ENCODE measurements around the gene ODAPH. TPM values are rescaled to one million over a fixed set of nuclear protein-coding genes. Genes with fewer than 3 reads are reported as not detected.
"Not testable (repeated sequence)": the region's sequence is repeated elsewhere in the genome, so short reads cannot be mapped to it uniquely, and the experiment has no call there.

Gene ODAPH, protein sequence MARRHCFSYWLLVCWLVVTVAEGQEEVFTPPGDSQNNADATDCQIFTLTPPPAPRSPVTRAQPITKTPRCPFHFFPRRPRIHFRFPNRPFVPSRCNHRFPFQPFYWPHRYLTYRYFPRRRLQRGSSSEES
- polyA plus RNA-seq (2013, experiment 1 of 4) = not detected
- polyA plus RNA-seq (2013, experiment 2 of 4) = not detected
- polyA plus RNA-seq (2013, experiment 3 of 4) = not detected
- polyA plus RNA-seq (2013, experiment 4 of 4) = not detected

DNA sequence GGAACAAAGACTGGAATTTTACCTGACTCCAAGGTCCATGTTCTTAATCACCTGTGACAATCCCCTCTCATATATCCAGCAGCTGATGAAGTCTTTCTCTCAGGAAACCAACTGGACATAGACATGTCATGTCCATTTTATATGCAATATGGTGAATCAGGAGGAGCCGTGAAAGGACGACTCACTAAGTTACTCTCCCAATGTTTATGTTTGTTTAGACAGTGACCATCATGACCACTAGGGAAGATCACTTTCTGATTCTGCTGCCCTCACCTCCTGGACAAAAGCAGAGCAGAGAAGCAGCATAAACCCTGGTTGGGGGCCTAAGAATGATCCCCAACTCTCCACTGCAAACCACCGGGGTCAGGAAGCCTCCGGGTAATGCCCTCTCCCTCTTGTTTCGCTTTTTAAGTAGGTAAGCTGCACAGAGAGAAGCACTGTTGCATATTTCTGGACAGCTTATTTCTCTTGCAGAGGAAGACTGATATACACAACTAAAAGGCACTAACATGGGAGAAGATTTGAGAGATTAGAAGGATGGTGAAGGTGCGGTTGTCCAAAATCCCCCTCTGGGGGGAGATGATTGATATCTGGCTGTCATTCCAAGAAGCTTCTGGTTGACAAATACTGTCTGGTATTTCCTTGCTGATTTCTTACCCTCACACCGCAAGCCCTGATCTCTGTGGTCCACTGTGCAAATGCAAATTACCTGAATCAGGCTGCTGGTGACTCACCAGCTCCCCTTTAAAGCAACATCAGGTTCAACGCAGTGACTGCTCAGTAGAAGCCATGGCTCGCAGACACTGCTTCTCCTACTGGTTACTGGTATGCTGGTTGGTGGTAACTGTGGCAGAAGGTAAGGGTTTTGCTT, at the start of gene ODAPH:
Gene ODAPH, plus strand, starts transcription at position 773 of the 871 bp plus-strand sequence. Its CDS starts 17 bp downstream, at position 790.
- no peaks in the 10 kb centered on the region for H3K27me3 ChIP-seq (ENCODE audit: control insufficient read depth, insufficient read depth, low read length, poor library complexity, severe bottlenecking)
- H3K27ac ChIP-seq (ENCODE audit: insufficient read depth, low read depth, low read length, poor library complexity, severe bottlenecking) = no peak within 1 kb of the TSS
- no peak within 1 kb of the TSS for H3K4me3 ChIP-seq (ENCODE audit: insufficient read depth, low read depth, low read length)
- H3K4me1 ChIP-seq (ENCODE audit: control insufficient read depth, insufficient read depth, low read length) = no peaks in the 10 kb centered on the region
- H3K9me3 ChIP-seq (ENCODE audit: control insufficient read depth, low read length) = no peaks in the 10 kb centered on the region
- WGBS, 2 experiments = 74 to 81% methylated on average over 9 of the region's 9 CpGs
- no peaks in the 10 kb centered on the region for H3K36me3 ChIP-seq (ENCODE audit: control insufficient read depth, insufficient read depth, low read length)

DNA sequence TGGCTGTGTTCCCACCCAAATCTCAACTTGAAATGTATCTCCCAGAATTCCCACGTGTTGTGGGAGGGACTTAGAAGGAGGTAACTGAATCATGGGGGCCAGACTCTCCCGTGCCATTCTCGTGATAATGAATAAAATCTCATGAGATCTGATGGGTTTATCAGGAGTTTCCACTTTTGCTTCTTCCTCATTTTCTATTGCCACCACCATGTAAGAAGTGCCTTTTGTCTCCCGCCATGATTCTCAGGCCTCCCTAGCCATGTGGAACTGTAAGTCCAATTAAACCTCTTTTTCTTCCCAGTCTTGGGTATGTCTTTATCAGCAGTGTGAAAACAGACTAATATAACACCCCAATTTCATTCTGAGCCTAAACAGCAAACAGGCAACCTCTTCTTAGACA, 46.3 kb upstream of the ODAPH start:
- H3K9me3 ChIP-seq (ENCODE audit: control insufficient read depth, low read length); H3K4me3 ChIP-seq (ENCODE audit: insufficient read depth, low read depth, low read length); H3K27ac ChIP-seq (ENCODE audit: insufficient read depth, low read depth, low read length, poor library complexity, severe bottlenecking); H3K27me3 ChIP-seq (ENCODE audit: control insufficient read depth, insufficient read depth, low read length, poor library complexity, severe bottlenecking); H3K36me3 ChIP-seq (ENCODE audit: control insufficient read depth, insufficient read depth, low read length): not testable (repeated sequence)
- 93 to 94% methylated on average over 4 of the region's 4 CpGs for WGBS, 2 experiments
- H3K4me1 ChIP-seq (ENCODE audit: control insufficient read depth, insufficient read depth, low read length) = peaks cover 10% of the 10 kb centered on the region

DNA sequence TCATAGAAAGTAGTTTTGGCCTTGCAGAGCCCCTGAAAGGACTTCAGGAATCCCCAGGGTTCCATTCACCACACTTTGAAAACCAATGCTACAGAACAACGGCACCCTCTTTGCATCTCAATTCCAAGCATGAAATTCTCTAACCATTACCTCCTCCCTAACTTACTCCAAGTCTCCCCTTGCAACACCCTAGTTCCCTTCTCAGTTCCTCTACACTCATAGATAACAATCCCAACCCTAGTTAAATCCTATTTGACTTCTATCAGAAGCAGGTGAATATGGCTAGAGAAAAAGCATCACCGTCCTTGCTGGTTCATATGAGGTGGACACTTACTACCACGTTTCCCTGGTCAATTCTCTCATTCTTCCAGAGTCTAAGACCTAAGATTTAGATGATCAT, 44.0 kb upstream of the ODAPH start:
- Histone ChIP-seq H3K4me1 (ENCODE audit: control insufficient read depth, insufficient read depth, low read length) (peaks cover 15% of the 10 kb centered on the region), H3K4me3 (ENCODE audit: insufficient read depth, low read depth, low read length) (no peak overlapping the region), H3K27ac (ENCODE audit: insufficient read depth, low read depth, low read length, poor library complexity, severe bottlenecking) (no peak overlapping the region), H3K27me3 (ENCODE audit: control insufficient read depth, insufficient read depth, low read length, poor library complexity, severe bottlenecking) (no peaks in the 10 kb centered on the region), H3K9me3 (ENCODE audit: control insufficient read depth, low read length) (no peaks in the 10 kb centered on the region), H3K36me3 (ENCODE audit: control insufficient read depth, insufficient read depth, low read length) (no peaks in the 10 kb centered on the region)
- 19 to 21% methylated on average over 3 of the region's 3 CpGs for WGBS, 2 experiments

DNA sequence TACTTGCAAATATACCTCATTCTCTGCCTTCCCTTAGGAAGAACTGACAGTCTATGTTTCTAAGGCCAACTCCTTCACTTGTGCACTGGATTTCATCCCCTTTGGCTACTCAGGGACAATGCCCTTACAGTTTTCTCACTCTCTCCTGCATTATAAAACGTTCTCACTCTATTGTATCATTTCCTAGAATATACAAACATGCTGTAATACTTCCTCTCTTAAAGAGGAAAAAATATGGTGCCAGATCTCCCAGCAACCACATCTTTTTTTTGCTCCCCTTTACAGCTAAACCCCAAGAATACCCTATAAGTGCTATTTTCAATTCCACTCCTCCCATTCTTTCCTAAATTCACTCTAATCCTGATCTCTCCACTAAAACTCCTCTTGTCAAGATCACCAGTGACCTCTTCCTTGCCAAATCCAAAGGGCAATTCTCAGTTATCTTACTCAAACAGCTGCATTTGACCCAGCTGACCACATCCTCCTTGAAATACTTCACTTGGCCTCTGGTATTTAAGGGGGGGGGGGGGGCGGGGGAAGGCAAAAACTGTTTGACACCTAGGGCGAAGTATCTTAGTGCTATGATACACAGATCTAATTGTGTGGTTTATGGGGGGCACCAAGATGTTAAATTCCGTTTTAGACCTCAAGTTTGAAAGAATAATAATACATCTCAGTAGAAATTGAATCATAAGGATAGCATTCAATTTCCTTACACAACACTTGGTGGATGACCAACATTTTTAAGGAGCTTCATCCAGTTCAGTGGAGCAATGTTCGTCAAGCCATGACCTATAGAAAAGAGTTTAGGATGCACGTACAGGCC, 43.3 kb upstream of the ODAPH start:
- Histone ChIP-seq H3K27ac (ENCODE audit: insufficient read depth, low read depth, low read length, poor library complexity, severe bottlenecking) (no peak overlapping the region), H3K4me3 (ENCODE audit: insufficient read depth, low read depth, low read length) (peak overlapping the region; percentile 52), H3K36me3 (ENCODE audit: control insufficient read depth, insufficient read depth, low read length) (peaks cover 6% of the 10 kb centered on the region), H3K9me3 (ENCODE audit: control insufficient read depth, low read length) (no peaks in the 10 kb centered on the region), H3K27me3 (ENCODE audit: control insufficient read depth, insufficient read depth, low read length, poor library complexity, severe bottlenecking) (no peaks in the 10 kb centered on the region), H3K4me1 (ENCODE audit: control insufficient read depth, insufficient read depth, low read length) (peaks cover 15% of the 10 kb centered on the region)
- WGBS, 2 experiments = 33 to 36% methylated on average over 5 of the region's 6 CpGs

DNA sequence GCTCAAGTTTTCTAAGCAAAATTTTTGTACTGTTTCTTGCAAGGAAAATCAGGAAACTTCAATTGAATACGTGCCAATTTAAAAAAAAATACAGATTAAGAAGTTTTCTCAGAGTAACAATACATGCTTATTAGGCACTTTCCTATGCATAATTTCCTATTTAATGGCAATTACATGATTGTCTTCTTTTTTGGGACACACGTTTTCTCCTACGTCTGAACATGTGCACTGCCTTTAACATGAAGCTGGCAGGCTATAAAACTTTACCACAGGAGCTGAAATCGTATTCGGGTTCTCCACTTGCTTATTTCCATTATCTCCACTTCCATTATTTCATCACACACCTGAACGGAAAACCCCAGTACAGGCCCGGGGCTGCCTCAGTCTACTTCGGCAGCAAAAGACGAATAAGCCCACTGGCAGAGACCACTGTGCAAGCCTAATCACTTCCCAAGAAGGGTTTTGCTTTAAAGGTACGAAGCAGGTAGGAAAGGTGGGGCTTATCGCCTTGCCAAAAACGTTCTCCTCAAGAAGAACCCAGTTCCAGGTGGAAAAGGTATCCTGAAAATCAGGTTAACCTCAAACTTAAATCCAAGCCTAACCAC, 42.2 kb upstream of the ODAPH start:
- Histone ChIP-seq H3K27ac (ENCODE audit: insufficient read depth, low read depth, low read length, poor library complexity, severe bottlenecking) (no peak overlapping the region), H3K36me3 (ENCODE audit: control insufficient read depth, insufficient read depth, low read length) (peaks cover 9% of the 10 kb centered on the region), H3K27me3 (ENCODE audit: control insufficient read depth, insufficient read depth, low read length, poor library complexity, severe bottlenecking) (no peaks in the 10 kb centered on the region), H3K4me1 (ENCODE audit: control insufficient read depth, insufficient read depth, low read length) (peaks cover 15% of the 10 kb centered on the region), H3K9me3 (ENCODE audit: control insufficient read depth, low read length) (no peaks in the 10 kb centered on the region), H3K4me3 (ENCODE audit: insufficient read depth, low read depth, low read length) (peak overlapping the region; percentile 52)
- WGBS, 2 experiments = 3 to 6% methylated on average over 11 to 12 of the region's 12 CpGs

DNA sequence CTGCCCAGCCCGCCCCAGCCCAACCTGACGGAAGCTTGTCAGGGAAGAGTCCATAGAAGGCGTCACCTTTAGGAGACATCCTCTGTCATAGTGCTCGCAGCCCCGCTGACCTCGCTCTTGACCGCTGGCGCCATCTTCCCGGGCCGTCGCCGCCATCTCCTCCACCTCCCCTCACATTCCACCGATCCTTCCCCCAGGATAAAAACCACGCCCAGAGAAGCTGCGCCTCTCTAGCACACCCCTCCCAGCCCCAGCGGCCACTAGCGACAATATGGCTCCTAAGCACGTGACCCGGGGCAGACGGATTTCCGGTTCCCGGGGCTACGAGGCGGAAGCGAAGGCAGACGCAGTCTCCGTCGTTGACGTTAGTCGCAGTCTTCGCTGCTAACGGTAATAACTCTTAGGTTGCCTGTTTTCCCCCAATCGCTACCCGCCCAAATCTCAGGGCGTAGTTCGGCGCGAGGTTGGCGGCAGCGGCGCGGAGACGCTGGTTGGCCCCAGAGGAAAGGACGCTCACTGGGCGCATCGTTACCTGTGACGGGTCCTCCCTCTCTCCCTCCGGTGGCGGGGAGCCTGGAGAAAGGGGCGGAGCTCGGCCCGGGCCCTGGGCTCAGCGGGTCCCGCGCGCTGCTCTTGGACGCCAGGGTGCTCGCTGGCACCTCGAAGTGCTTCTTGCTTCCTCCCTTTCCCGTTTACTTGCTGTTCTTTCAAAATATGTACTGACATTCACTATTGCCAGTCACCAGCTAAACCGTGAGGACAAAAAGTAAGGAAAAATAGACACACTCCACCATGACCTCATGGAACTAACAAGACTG, 41.5 kb upstream of the ODAPH start, which contains the start of the genes RCHY1 and THAP6:
Gene RCHY1, minus strand, starts transcription at position 273 of the 818 bp plus-strand sequence. Its CDS starts 117 bp downstream, at position 156.
Gene THAP6, plus strand, starts transcription at position 343 of the 818 bp plus-strand sequence. CDS start 980 bp downstream, outside the sequence.
- 0% methylated on average over 60 to 61 of the region's 61 CpGs for WGBS, 2 experiments
- Histone ChIP-seq H3K27me3 (ENCODE audit: control insufficient read depth, insufficient read depth, low read length, poor library complexity, severe bottlenecking) (no peaks in the 10 kb centered on the region), H3K9me3 (ENCODE audit: control insufficient read depth, low read length) (no peaks in the 10 kb centered on the region), H3K4me3 (ENCODE audit: insufficient read depth, low read depth, low read length) (peak within 1 kb of the TSS; percentile 52), H3K36me3 (ENCODE audit: control insufficient read depth, insufficient read depth, low read length) (peaks cover 14% of the 10 kb centered on the region), H3K4me1 (ENCODE audit: control insufficient read depth, insufficient read depth, low read length) (peaks cover 15% of the 10 kb centered on the region), H3K27ac (ENCODE audit: insufficient read depth, low read depth, low read length, poor library complexity, severe bottlenecking) (peak within 1 kb of the TSS; percentile 59)

DNA sequence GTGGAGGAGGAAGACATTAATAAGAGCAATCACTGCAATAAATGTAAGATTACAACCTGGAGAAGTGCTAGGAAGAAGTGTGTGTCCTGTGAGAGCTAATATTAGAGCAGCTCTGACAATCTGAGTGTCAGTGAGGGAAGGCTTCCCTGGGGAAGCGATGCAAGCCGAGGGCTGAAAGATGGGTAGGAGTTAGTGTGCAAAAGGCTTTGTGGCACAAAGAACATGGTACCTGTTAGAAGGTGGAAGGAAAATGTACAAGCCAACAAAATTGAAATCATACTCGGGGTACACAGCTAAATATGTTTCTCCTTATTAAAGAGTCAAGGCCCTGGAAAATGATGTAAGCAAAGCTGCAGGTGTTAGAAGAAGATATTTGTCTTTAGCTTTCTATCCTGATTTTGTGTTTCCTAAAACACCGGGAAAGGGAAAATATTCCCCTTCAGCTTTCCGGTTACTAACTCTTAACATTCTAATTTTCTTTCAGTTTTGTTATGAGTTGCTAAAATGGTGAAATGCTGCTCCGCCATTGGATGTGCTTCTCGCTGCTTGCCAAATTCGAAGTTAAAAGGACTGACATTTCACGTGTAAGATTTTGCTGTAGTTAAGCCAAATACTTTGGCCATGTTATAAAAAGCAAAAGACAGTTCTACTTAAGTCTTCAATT, 40.8 kb upstream of the ODAPH start:
- WGBS, 2 experiments = 80 to 83% methylated on average over 7 to 8 of the region's 9 CpGs
- Histone ChIP-seq H3K4me3 (ENCODE audit: insufficient read depth, low read depth, low read length) (peak overlapping the region; percentile 52), H3K36me3 (ENCODE audit: control insufficient read depth, insufficient read depth, low read length) (peaks cover 14% of the 10 kb centered on the region), H3K4me1 (ENCODE audit: control insufficient read depth, insufficient read depth, low read length) (peaks cover 15% of the 10 kb centered on the region), H3K27ac (ENCODE audit: insufficient read depth, low read depth, low read length, poor library complexity, severe bottlenecking) (peak overlapping the region; percentile 59), H3K9me3 (ENCODE audit: control insufficient read depth, low read length) (no peaks in the 10 kb centered on the region), H3K27me3 (ENCODE audit: control insufficient read depth, insufficient read depth, low read length, poor library complexity, severe bottlenecking) (no peaks in the 10 kb centered on the region)

DNA sequence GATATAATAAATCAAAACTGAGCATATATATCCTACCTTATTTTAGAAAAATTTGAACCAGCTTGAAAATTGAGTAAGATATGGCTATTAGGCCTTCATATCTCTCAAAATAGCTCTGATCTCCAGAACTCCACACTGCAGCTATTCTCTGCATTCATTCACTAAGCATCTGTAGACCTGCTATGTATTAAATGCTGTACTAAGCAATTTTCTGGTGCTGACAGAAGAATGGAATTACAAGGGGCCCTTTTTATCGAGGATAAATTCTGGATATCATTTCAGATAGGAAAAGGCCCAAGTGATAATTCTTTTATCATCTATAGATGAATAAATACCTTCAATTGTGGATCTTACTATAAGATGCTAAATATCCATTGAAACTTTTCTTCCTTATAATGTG, 39.7 kb upstream of the ODAPH start:
- Histone ChIP-seq H3K4me3 (ENCODE audit: insufficient read depth, low read depth, low read length) (no peak overlapping the region), H3K36me3 (ENCODE audit: control insufficient read depth, insufficient read depth, low read length) (peaks cover 14% of the 10 kb centered on the region), H3K27me3 (ENCODE audit: control insufficient read depth, insufficient read depth, low read length, poor library complexity, severe bottlenecking) (no peaks in the 10 kb centered on the region), H3K27ac (ENCODE audit: insufficient read depth, low read depth, low read length, poor library complexity, severe bottlenecking) (no peak overlapping the region), H3K4me1 (ENCODE audit: control insufficient read depth, insufficient read depth, low read length) (peaks cover 15% of the 10 kb centered on the region), H3K9me3 (ENCODE audit: control insufficient read depth, low read length) (no peaks in the 10 kb centered on the region)
- 100% methylated on average over 1 of the region's 1 CpG; no CpG with 5 or more reads in 1 of the 2 experiments for WGBS, 2 experiments

DNA sequence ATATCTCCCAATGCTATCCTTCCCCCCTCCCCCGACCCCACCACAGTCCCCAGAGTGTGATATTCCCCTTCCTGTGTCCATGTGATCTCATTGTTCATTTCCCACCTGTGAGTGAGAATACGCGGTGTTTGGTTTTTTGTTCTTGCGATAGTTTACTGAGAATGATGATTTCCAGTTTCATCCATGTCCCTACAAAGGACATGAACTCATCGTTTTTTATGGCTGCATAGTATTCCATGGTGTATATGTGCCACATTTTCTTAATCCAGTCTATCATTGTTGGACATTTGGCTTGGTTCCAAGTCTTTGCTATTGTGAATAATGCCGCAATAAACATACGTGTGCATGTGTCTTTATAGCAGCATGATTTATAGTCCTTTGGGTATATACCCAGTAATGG, 36.4 kb upstream of the ODAPH start:
- WGBS, 2 experiments = 75 to 100% methylated on average over 1 of the region's 7 CpGs
- H3K36me3 ChIP-seq (ENCODE audit: control insufficient read depth, insufficient read depth, low read length) = peaks cover 20% of the 10 kb centered on the region
- not testable (repeated sequence) for H3K4me1 ChIP-seq (ENCODE audit: control insufficient read depth, insufficient read depth, low read length); H3K4me3 ChIP-seq (ENCODE audit: insufficient read depth, low read depth, low read length); H3K27ac ChIP-seq (ENCODE audit: insufficient read depth, low read depth, low read length, poor library complexity, severe bottlenecking); H3K9me3 ChIP-seq (ENCODE audit: control insufficient read depth, low read length); H3K27me3 ChIP-seq (ENCODE audit: control insufficient read depth, insufficient read depth, low read length, poor library complexity, severe bottlenecking)
